K562 (cell line): ENCODE results near the gene HAGHL. TPM values are rescaled to one million over a fixed set of nuclear protein-coding genes. Genes with fewer than 3 reads are reported as not detected.
A peak's percentile ranks its signal among the peaks of the same experiment; 100 is the strongest.

ENCODE experiments used
- DDX20 ChIP-seq: fragments of 450-650 bp; IDR thresholded peaks from 2 replicates; pipeline ENCODE4 v1.6.1; 2016; ENCODE audit warnings: missing genetic modification characterization, low read depth, mild to moderate bottlenecking, missing compliant biosample characterization, moderate library complexity
- FOXK1 ChIP-seq: sonication (generic); formaldehyde crosslinking; IDR thresholded peaks from 2 replicates; pipeline ENCODE4 v1.8.0; 2022; ENCODE audit warnings: missing genetic modification reagents, mild to moderate bottlenecking, borderline replicate concordance
- LCOR ChIP-seq: sonication (generic); formaldehyde crosslinking; IDR thresholded peaks from 2 replicates; pipeline ENCODE4 v1.8.0; 2022; ENCODE audit warnings: mild to moderate bottlenecking, missing genetic modification reagents
- SIN3B ChIP-seq: fragments of 450-650 bp; IDR thresholded peaks from 2 replicates; pipeline ENCODE4 v1.6.1; 2017; ENCODE audit warnings: low read depth, mild to moderate bottlenecking, moderate library complexity
- ZNF263 ChIP-seq: sonication (generic); formaldehyde crosslinking; IDR thresholded peaks from 2 replicates; pipeline ENCODE4 v1.8.0; 2022; ENCODE audit warnings: mild to moderate bottlenecking, missing genetic modification reagents, borderline replicate concordance
- ZSCAN32 ChIP-seq: fragments of 450-650 bp; formaldehyde crosslinking; IDR thresholded peaks from 2 replicates; pipeline ENCODE4 v1.4.0; 2020; ENCODE audit warnings: mild to moderate bottlenecking, moderate library complexity
- polyA plus RNA-seq, 8 experiments: library from polyadenylated mRNA; depleted of rRNA in 4 of 8; stranded (reverse) in 5 of 8; unstranded in 3 of 8; fragments of >200 nt; fragmentation: Nextera tagmentation in 2 of 8; fragmentation: Illumina TruSeq in 1 of 8; extraction: Ambion mirVana in 2 of 8; extraction: Trizol in 1 of 8; gene quantifications; 2 replicates each; pipeline versions ENCODE4 v1.2.1 to v1.2.3, GENCODE V29; 2011 to 2014; ENCODE audit warnings: inconsistent platforms in 1 of 8, missing spikeins in 1 of 8
- total RNA-seq, 7 experiments: library from RNA; depleted of rRNA in 6 of 7; stranded (reverse); fragments of >200 nt in 6 of 7; fragmentation: Illumina TruSeq in 2 of 7; extraction: Trizol in 2 of 7; gene quantifications; 2 replicates each; pipeline versions ENCODE4 v1.2.1 to v1.2.3, GENCODE V29; 2011 to 2021; ENCODE audit warnings: low replicate concordance in 1 of 7
- TF ChIP-seq, protein P1 (sequence below), 2 experiments: fragments of 450-650 bp; conservative IDR thresholded peaks; 2 replicates each; pipeline ENCODE4 v1.6.1; 2017; ENCODE audit warnings: mild to moderate bottlenecking in 2 of 2, moderate library complexity in 2 of 2
- TF ChIP-seq, protein P2 (sequence below): sonication (generic); formaldehyde crosslinking; IDR thresholded peaks from 2 replicates; pipeline ENCODE4 v1.8.0; 2022; ENCODE audit warnings: mild to moderate bottlenecking, missing genetic modification reagents

Gene HAGHL
- total and polyA plus RNA-seq, 9 of the 15 experiments (the other 6 are each of a cell fraction or from before 2014, with no cell fraction given) = 0.31 to 83.4 (median 20.7) TPM

DNA sequence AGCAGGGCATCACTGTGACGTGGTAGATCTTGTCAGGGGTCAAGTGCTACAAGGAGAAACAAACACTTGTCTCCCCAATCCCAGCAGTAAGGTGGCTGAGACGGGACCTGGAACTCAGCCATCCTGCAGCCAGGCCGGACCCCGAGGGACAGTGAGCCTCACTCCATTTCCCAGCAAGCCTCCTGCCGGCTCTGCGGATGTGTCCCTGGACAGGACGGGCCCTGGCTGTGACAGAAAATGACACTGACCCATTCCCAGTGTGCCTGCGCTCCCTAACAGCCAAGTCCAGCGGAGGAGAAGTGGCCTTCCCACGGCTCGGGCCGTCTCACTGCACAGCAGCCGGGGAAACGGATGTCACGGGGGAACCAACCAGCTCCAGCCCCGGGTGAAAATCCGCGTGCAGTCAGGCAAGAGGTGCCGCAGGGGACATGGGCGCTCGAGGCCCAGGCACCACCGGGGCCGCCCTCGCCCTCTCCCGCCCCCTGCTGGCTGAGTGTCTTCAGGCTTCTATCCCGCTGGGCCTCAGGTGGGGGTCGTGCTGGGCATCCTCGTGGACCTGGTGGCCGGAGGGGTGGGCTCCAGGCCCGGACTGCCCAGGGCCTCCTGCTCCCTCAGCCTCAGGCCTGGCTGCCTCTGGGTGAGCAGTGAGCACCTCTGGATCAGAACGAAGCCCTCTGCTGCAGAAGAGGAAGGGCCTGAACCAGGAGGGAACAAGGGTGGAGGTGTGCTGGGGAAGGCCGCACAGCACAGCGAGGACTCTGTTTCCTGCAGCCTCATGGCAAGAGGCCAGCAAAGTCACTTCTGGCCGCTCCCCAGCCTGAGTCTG lies 6.7 kb downstream of the HAGHL start (continued):
- TF ChIP-seq, protein P1, sequence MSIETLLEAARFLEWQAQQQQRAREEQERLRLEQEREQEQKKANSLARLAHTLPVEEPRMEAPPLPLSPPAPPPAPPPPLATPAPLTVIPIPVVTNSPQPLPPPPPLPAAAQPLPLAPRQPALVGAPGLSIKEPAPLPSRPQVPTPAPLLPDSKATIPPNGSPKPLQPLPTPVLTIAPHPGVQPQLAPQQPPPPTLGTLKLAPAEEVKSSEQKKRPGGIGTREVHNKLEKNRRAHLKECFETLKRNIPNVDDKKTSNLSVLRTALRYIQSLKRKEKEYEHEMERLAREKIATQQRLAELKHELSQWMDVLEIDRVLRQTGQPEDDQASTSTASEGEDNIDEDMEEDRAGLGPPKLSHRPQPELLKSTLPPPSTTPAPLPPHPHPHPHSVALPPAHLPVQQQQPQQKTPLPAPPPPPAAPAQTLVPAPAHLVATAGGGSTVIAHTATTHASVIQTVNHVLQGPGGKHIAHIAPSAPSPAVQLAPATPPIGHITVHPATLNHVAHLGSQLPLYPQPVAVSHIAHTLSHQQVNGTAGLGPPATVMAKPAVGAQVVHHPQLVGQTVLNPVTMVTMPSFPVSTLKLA (conservative IDR thresholded peaks at IDR 0.05) = no peak
- no peak for TF ChIP-seq DDX20 (tag)
- TF ChIP-seq SIN3B = no peak
- no peak for TF ChIP-seq LCOR (CRISPR knock-in tag)
- TF ChIP-seq ZSCAN32 (CRISPR knock-in tag) = no peak
- TF ChIP-seq FOXK1 = no peak
- 0 out of 2 replicates have a peak, but pooled peaks have one; percentile 6 for TF ChIP-seq ZNF263 (CRISPR knock-in tag)
- TF ChIP-seq, protein P2, sequence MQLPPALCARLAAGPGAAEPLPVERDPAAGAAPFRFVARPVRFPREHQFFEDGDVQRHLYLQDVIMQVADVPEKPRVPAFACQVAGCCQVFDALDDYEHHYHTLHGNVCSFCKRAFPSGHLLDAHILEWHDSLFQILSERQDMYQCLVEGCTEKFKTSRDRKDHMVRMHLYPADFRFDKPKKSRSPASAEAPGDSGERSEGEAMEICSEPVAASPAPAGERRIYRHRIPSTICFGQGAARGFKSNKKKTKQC (CRISPR knock-in tag) = no peak
